VCaP (cell line): Measurements from ENCODE around the gene PLD5.
"Not testable (repeated sequence)": the region's sequence is repeated elsewhere in the genome, so short reads cannot be mapped to it uniquely, and the experiment has no call there.

ENCODE experiments used
- H3K27ac ChIP-seq: fragments of 450-650 bp; 2 replicates; pipeline ENCODE4 v1.5.1; 2017
- TF ChIP-seq, protein P1 (sequence below): fragments of 450-650 bp; conservative IDR thresholded peaks from 2 replicates; pipeline ENCODE4 v1.5.1; 2017; ENCODE audit warnings: mild to moderate bottlenecking, moderate library complexity

The PLD5 gene

GRCh38 chr1:242237051-242237450, 287.4 kb downstream of the PLD5 start:
- TF ChIP-seq, protein P1, sequence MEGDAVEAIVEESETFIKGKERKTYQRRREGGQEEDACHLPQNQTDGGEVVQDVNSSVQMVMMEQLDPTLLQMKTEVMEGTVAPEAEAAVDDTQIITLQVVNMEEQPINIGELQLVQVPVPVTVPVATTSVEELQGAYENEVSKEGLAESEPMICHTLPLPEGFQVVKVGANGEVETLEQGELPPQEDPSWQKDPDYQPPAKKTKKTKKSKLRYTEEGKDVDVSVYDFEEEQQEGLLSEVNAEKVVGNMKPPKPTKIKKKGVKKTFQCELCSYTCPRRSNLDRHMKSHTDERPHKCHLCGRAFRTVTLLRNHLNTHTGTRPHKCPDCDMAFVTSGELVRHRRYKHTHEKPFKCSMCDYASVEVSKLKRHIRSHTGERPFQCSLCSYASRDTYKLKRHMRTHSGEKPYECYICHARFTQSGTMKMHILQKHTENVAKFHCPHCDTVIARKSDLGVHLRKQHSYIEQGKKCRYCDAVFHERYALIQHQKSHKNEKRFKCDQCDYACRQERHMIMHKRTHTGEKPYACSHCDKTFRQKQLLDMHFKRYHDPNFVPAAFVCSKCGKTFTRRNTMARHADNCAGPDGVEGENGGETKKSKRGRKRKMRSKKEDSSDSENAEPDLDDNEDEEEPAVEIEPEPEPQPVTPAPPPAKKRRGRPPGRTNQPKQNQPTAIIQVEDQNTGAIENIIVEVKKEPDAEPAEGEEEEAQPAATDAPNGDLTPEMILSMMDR: no peak
- peak overlapping the region; percentile 56 for H3K27ac ChIP-seq

GRCh38 chr1:242228991-242229390, 295.5 kb downstream of the PLD5 start:
- H3K27ac ChIP-seq: no peak overlapping the region
- TF ChIP-seq, protein P1: no peak

- TF ChIP-seq, protein P1: no peak
- H3K27ac ChIP-seq: no peak overlapping the region
Observed at GRCh38 chr1:242225767-242226573, 298.5 kb downstream of the PLD5 start.

- H3K27ac ChIP-seq: not testable (repeated sequence)
Observed at GRCh38 chr1:242224878-242225766, 299.4 kb downstream of the PLD5 start.

DNA sequence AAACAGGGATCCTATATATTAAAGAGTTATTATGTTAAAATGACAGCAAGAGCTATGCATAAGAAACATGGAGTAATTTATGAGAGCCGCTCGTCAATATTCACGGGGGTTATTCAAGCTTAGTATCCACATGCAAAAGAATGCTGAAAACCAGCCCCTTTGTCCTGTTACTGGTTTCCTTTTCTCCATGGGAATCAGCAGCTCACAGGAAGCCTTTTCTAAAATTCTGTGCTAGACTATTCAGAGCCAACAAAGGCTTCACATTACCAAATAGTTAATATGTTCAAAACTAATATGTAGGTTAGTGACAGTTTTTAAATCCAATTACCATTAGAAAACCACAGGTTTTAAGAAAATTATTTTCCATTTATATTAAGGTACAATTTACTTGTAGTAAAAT, 300.0 kb downstream of the PLD5 start:
- TF ChIP-seq, protein P1: no peak

GRCh38 chr1:242219905-242220304, 304.6 kb downstream of the PLD5 start:
- TF ChIP-seq, protein P1: no peak
- H3K27ac ChIP-seq: no peak overlapping the region

More for the DNA sequence above, 300.0 kb downstream of the PLD5 start:
- no peak overlapping the region for H3K27ac ChIP-seq

GRCh38 chr1:242219298-242219901, 305.1 kb downstream of the PLD5 start:
- TF ChIP-seq, protein P1: no peak

More at GRCh38 chr1:242219298-242219901, 305.1 kb downstream of the PLD5 start:
- no peak overlapping the region for H3K27ac ChIP-seq
